Stomach (tissue), 4 donors: Measurements from ENCODE around the gene NPR2.

Experiments
- POLR2A ChIP-seq, 4 donors: fragments of 450-650 bp; IDR thresholded peaks; one replicate each; pipeline ENCODE4 v1.6.1; 2016; ENCODE audit warnings: antibody characterized with exemption in 4 of 4, control low read depth in 2 of 4, mild to moderate bottlenecking in 1 of 4, moderate library complexity in 1 of 4
- POLR2AphosphoS5 ChIP-seq, 3 donors: sonication (generic); formaldehyde crosslinking; IDR thresholded peaks; one replicate each; pipeline ENCODE4 v1.6.1; 2016; ENCODE audit warnings: antibody characterized with exemption in 3 of 3
- TF ChIP-seq, protein P1 (sequence below), 7 experiments: fragments of 450-650 bp in 4 of 7; fragments of 200-600 bp in 3 of 7; sonication (generic) in 3 of 7; IDR thresholded peaks; one replicate each; pipeline ENCODE4 v1.5.1; 2016 to 2019; ENCODE audit warnings: antibody characterized with exemption in 7 of 7, control low read depth in 2 of 7, mild to moderate bottlenecking in 1 of 7

- TF ChIP-seq, protein P1, sequence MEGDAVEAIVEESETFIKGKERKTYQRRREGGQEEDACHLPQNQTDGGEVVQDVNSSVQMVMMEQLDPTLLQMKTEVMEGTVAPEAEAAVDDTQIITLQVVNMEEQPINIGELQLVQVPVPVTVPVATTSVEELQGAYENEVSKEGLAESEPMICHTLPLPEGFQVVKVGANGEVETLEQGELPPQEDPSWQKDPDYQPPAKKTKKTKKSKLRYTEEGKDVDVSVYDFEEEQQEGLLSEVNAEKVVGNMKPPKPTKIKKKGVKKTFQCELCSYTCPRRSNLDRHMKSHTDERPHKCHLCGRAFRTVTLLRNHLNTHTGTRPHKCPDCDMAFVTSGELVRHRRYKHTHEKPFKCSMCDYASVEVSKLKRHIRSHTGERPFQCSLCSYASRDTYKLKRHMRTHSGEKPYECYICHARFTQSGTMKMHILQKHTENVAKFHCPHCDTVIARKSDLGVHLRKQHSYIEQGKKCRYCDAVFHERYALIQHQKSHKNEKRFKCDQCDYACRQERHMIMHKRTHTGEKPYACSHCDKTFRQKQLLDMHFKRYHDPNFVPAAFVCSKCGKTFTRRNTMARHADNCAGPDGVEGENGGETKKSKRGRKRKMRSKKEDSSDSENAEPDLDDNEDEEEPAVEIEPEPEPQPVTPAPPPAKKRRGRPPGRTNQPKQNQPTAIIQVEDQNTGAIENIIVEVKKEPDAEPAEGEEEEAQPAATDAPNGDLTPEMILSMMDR (IDR thresholded peaks at IDR 0.05), result peak in 5 of 7 experiments; percentile 74 to 92 (median 81)
- TF ChIP-seq POLR2AphosphoS5 (IDR thresholded peaks at IDR 0.05) (peak in 1 of 3 donors; percentile 32), POLR2A (IDR thresholded peaks at IDR 0.05) (no peak)
These were observed 34.8 kb downstream of the NPR2 start for GRCh38 chr9:35826071-35826701.
